GM10266 (cell line): ENCODE measurements around the gene GPX4.
A peak's percentile ranks its signal among the peaks of the same experiment; 100 is the strongest.

Source experiments
- DNase-seq: peaks from one replicate; pipeline ENCODE4 v3.0.0; 2012; ENCODE audit errors: extremely low spot score
- CTCF ChIP-seq: IDR thresholded peaks from 2 replicates; pipeline ENCODE4 v1.5.1; 2012; ENCODE audit warnings: mild to moderate bottlenecking, low read depth; ENCODE audit not compliant: control insufficient read depth, insufficient read depth; ENCODE audit errors: missing control alignments

GPX4 gene

GRCh38 chr19:1102407-1103131 lies 1.2 kb upstream of the GPX4 start:
- no peak for TF ChIP-seq CTCF
- DNase-seq = no peak

GRCh38 chr19:1103132-1103707 lies 574 bp upstream of the GPX4 start:
- TF ChIP-seq CTCF = no peak
- DNase-seq = no peak

GRCh38 chr19:1104311-1105007 lies 665 bp downstream of the GPX4 start:
- DNase-seq = peak; percentile 94
- no peak for TF ChIP-seq CTCF

GRCh38 chr19:1105008-1105872 lies 1.4 kb downstream of the GPX4 start:
- no peak for TF ChIP-seq CTCF
- no peak for DNase-seq

GRCh38 chr19:1105873-1106840 lies 2.4 kb downstream of the GPX4 start:
- DNase-seq = no peak
- TF ChIP-seq CTCF = no peak
